Calu3 (cell line): ENCODE measurements around the gene USF2. TPM values are rescaled to one million over a fixed set of nuclear protein-coding genes. Genes with fewer than 3 reads are reported as not detected.

Experiments
- BruUV-seq: library from RNA; stranded (reverse); fragments of 400-500 nt; replicated peaks from 2 replicates; lab custom pipeline; 2021; lab: Mats Ljungman, UMichigan
- CTCF ChIA-PET: fragments of 300-600 bp; sonication (Branson Sonifier 250); formaldehyde crosslinking; loops from one replicate; lab custom pipeline; 2022; ENCODE audit warnings: antibody characterized with exemption; lab: Charles Lee
- DNase-seq: peaks from one replicate; pipeline ENCODE4 v3.0.0; 2022
- H3K27ac Mint-ChIP-seq: one replicate; pipeline ENCODE4 v1.8.0; 2022; ENCODE audit warnings: mixed read lengths; ENCODE audit not compliant: unreplicated experiment
- H3K27me3 Mint-ChIP-seq: one replicate; pipeline ENCODE4 v1.8.0; 2022; ENCODE audit warnings: mixed read lengths; ENCODE audit not compliant: unreplicated experiment
- H3K36me3 Mint-ChIP-seq: one replicate; pipeline ENCODE4 v1.8.0; 2022; ENCODE audit warnings: mild to moderate bottlenecking, moderate library complexity, mixed read lengths; ENCODE audit not compliant: insufficient read depth, unreplicated experiment
- H3K4me1 Mint-ChIP-seq: one replicate; pipeline ENCODE4 v1.8.0; 2022; ENCODE audit warnings: mild to moderate bottlenecking, low read depth, mixed read lengths; ENCODE audit not compliant: unreplicated experiment
- H3K4me3 Mint-ChIP-seq: one replicate; pipeline ENCODE4 v1.8.0; 2022; ENCODE audit warnings: mild to moderate bottlenecking, low read depth, moderate library complexity, mixed read lengths; ENCODE audit not compliant: unreplicated experiment
- H3K9me3 Mint-ChIP-seq: one replicate; pipeline ENCODE4 v1.8.0; 2022; ENCODE audit warnings: low read depth, mixed read lengths; ENCODE audit not compliant: unreplicated experiment
- CTCF ChIP-seq: fragments of 200-600 bp; IDR thresholded peaks from one replicate; pipeline ENCODE4 v1.8.0; 2022; ENCODE audit warnings: antibody characterized with exemption; ENCODE audit not compliant: unreplicated experiment
- intact Hi-C: fragments of 100-400 bp; cut with micrococcal nuclease; formaldehyde crosslinking; loops from one replicate; pipeline ENCODE4 v1.10.0; 2022; ENCODE audit not compliant: unreplicated experiment
- total RNA-seq: library from RNA; stranded (reverse); gene quantifications from 2 replicates; pipeline ENCODE4 v1.2.3, GENCODE V29; 2022

Gene USF2
- total RNA-seq, 1 experiment from 2014 or later: 127 TPM

GRCh38 chr19:35270381-35270811, 1.6 kb downstream of the USF2 start:
- CTCF ChIA-PET: interaction anchor here (1.6 kb wide), 1 partner anchor 225 kb away, joined by 4 read pairs; no protein-coding TSS in a partner anchor
- Mint-ChIP-seq H3K9me3 (no peaks in the 10 kb centered on the region), H3K36me3 (peaks cover 84% of the 10 kb centered on the region), H3K4me1 (peaks cover 4% of the 10 kb centered on the region), H3K27ac (peak overlapping the region; percentile 40), H3K27me3 (no peaks in the 10 kb centered on the region), H3K4me3 (peak overlapping the region; percentile 70)
- intact Hi-C loops: no loop called here
- no peak for TF ChIP-seq CTCF
- no TSS peak for BruUV-seq
- DNase-seq: no peak

DNA sequence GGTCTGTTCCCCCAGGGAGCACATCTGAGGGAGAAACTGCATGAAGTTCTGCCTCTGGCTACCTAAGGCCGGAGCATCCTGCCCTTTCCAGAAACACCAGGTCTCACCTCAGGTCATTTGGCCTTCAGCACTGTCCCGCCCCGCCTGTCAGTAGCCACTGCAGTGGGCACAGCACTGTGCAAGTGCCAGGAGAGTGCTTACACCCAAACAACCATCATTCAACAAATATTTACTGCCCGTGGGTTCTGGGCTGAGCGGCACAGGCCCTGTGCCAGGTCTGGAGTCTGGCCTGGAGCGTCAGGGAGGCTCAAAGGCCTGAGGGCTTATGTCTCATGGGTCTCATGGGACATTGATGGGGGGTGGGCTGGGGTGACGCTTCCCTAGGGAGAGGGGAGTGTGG, 2.8 kb downstream of the USF2 start:
- H3K36me3 Mint-ChIP-seq: peaks cover 84% of the 10 kb centered on the region
- no TSS peak for BruUV-seq
- H3K27ac Mint-ChIP-seq: no peak overlapping the region
- no peak for DNase-seq
- CTCF ChIA-PET: no interaction called here
- H3K27me3 Mint-ChIP-seq: no peaks in the 10 kb centered on the region
- H3K9me3 Mint-ChIP-seq: no peaks in the 10 kb centered on the region
- no peak overlapping the region for H3K4me3 Mint-ChIP-seq
- intact Hi-C loops: no loop called here
- no peaks in the 10 kb centered on the region for H3K4me1 Mint-ChIP-seq
- no peak for TF ChIP-seq CTCF

DNA sequence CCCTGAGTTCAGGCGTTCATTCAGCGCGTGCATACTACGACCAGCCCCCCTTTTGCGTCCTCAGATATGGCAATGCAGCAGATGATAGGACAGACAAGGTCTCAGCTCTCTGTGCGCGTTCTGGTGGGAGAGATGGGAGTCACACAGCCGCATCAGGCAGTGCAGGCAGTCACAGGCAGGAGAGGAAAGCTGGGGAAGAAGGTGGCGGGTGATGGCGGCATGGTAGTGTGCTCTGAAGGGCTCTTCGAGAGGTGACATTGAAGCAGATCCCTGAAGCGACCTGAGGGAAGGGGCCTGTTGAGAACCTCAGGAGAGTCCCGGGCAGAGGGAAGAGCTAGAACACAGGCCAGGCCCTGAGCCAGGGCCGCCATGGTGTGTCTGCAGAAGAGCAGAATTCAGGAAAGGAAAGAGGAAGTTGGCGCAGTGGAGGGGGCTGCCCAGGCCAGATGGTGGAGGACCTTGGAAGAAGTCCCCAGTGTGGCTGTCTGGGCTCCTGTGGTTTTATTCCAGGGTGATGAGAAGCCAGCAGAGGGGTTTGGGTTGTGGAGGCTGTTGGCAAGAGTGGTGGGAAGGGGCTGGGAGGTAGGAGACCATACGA, 3.5 kb downstream of the USF2 start:
- intact Hi-C loops: no loop called here
- no TSS peak for BruUV-seq
- Mint-ChIP-seq H3K4me3 (no peak overlapping the region), H3K4me1 (no peaks in the 10 kb centered on the region), H3K27me3 (no peaks in the 10 kb centered on the region), H3K9me3 (no peaks in the 10 kb centered on the region), H3K27ac (no peak overlapping the region), H3K36me3 (peaks cover 84% of the 10 kb centered on the region)
- CTCF ChIA-PET: interaction anchor here (0.6 kb wide), 1 partner anchor 574 kb away, joined by 9 read pairs; no protein-coding TSS in a partner anchor
- DNase-seq: no peak
- no peak for TF ChIP-seq CTCF

DNA sequence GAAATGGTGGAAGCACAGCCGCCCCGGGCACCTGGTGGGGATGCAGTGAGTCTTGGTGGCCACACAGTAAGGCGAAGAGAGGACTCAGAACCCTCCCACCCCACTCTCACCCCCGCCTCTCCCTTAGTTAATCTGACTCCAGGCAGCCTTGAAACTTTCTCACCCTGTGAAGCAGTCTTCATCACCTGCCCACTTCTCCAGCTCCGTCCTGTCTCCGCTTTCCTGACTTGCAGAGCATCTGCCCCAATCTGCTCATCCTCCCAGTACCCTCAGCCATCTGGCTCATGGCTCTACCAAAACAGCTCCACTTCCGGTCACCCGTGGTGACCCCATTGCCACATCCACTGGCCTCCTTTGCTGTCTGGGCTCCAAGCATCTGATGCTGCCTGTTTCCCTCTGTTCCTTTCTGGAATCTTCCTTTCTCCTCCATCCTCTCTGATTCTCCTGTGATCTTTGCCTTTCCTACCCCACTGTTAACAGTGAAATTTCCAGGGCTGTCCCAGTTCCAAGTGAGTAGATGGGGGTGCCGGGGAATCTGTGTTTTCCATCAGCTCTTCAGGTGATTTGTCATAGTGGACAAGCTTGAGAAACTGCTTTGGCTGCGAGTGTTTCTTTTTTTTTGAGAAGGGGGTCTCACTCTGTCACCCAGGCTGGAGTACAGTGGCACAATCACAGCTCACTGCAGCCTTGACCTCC, 4.3 kb downstream of the USF2 start:
- BruUV-seq: no TSS peak
- TF ChIP-seq CTCF: no peak
- CTCF ChIA-PET: interaction anchor here (0.6 kb wide), 1 partner anchor 12 kb away, joined by 5 read pairs; no protein-coding TSS in a partner anchor
- Mint-ChIP-seq H3K36me3 (peaks cover 84% of the 10 kb centered on the region), H3K27me3 (no peaks in the 10 kb centered on the region), H3K4me3 (no peak overlapping the region), H3K9me3 (no peaks in the 10 kb centered on the region), H3K4me1 (no peaks in the 10 kb centered on the region), H3K27ac (no peak overlapping the region)
- intact Hi-C loops: no loop called here
- DNase-seq: no peak
